Adipocyte (in vitro differentiated cells): ENCODE measurements around the gene SIRT1.

ENCODE experiments used
- DNase-seq: peaks from one replicate; pipeline ENCODE4 v3.0.0-alpha.2; 2015; ENCODE audit warnings: low read depth
- H3K27me3 ChIP-seq: replicated peaks from 2 replicates; pipeline ENCODE4 v1.7.0; 2013; ENCODE audit warnings: mild to moderate bottlenecking, low read length, moderate library complexity; ENCODE audit not compliant: control insufficient read depth, insufficient read depth
- H3K36me3 ChIP-seq: 2 replicates; pipeline ENCODE4 v1.7.0; 2013; ENCODE audit warnings: low read length, mild to moderate bottlenecking, moderate library complexity; ENCODE audit not compliant: control insufficient read depth, insufficient read depth, severe bottlenecking
- H3K4me1 ChIP-seq: 2 replicates; pipeline ENCODE4 v1.7.0; 2013; ENCODE audit warnings: mild to moderate bottlenecking, low read length, moderate library complexity; ENCODE audit not compliant: control insufficient read depth, insufficient read depth
- H3K4me3 ChIP-seq: 2 replicates; pipeline ENCODE4 v1.7.0; 2013; ENCODE audit warnings: mild to moderate bottlenecking, low read length, moderate library complexity
- H3K9ac ChIP-seq: 2 replicates; pipeline ENCODE4 v1.7.0; 2013; ENCODE audit warnings: mild to moderate bottlenecking, low read length, moderate library complexity
- H3K9me3 ChIP-seq: 2 replicates; pipeline ENCODE4 v1.7.0; 2013; ENCODE audit warnings: mild to moderate bottlenecking, low read length, moderate library complexity; ENCODE audit not compliant: control insufficient read depth

The SIRT1 gene

GRCh38 chr10:67883710-67884312, 645 bp upstream of the SIRT1 start:
- Histone ChIP-seq H3K4me1 (peaks cover 15% of the 10 kb centered on the region), H3K36me3 (peaks cover 19% of the 10 kb centered on the region), H3K27me3 (no peaks in the 10 kb centered on the region), H3K9me3 (no peaks in the 10 kb centered on the region), H3K9ac (peak overlapping the region; percentile 82), H3K4me3 (peak overlapping the region; percentile 89)
- peak; percentile 13 for DNase-seq

GRCh38 chr10:67884842-67885670, 600 bp downstream of the SIRT1 start:
- Histone ChIP-seq H3K27me3 (no peaks in the 10 kb centered on the region), H3K36me3 (peaks cover 31% of the 10 kb centered on the region), H3K4me1 (peaks cover 23% of the 10 kb centered on the region), H3K9me3 (no peaks in the 10 kb centered on the region), H3K9ac (peak overlapping the region; percentile 82), H3K4me3 (peak overlapping the region; percentile 89)
- peak; percentile 90 for DNase-seq

GRCh38 chr10:67893637-67894036, 9.2 kb downstream of the SIRT1 start:
- peaks cover 87% of the 10 kb centered on the region for H3K36me3 ChIP-seq
- no peak overlapping the region for H3K9ac ChIP-seq
- no peaks in the 10 kb centered on the region for H3K9me3 ChIP-seq
- no peaks in the 10 kb centered on the region for H3K27me3 ChIP-seq
- DNase-seq = no peak
- H3K4me3 ChIP-seq = no peak overlapping the region
- peaks cover 12% of the 10 kb centered on the region for H3K4me1 ChIP-seq

DNA sequence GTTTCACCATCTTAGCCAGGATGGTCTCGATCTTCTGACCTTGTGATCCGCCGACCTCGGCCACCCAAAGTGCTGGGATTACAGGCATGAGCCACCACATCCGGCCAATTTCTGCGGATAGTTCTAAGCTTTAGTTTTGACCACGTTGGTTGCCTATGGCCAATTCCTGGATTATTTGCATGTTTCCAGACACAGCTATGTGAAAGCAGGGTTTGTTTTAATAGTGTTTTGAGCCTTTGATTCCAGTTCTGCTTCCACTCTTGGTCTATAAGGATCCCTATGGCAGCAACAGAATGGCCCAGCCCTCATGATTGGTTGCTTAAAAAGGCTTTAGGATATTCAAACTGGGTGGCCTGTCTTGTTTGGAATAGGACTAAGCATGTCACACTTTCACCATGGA, 19.1 kb downstream of the SIRT1 start:
- Histone ChIP-seq H3K9me3 (no peaks in the 10 kb centered on the region), H3K27me3 (no peaks in the 10 kb centered on the region), H3K4me1 (peaks cover 2% of the 10 kb centered on the region), H3K36me3 (peaks cover 64% of the 10 kb centered on the region), H3K4me3 (no peak overlapping the region), H3K9ac (no peak overlapping the region)
- no peak for DNase-seq

GRCh38 chr10:67912331-67912946, 28.0 kb downstream of the SIRT1 start:
- Histone ChIP-seq H3K9me3 (no peaks in the 10 kb centered on the region), H3K9ac (no peak overlapping the region), H3K4me3 (no peak overlapping the region), H3K4me1 (peaks cover 13% of the 10 kb centered on the region), H3K27me3 (no peaks in the 10 kb centered on the region), H3K36me3 (peaks cover 93% of the 10 kb centered on the region)
- no peak for DNase-seq

GRCh38 chr10:67914777-67915340, 30.4 kb downstream of the SIRT1 start:
- Histone ChIP-seq H3K27me3 (no peaks in the 10 kb centered on the region), H3K4me1 (peaks cover 24% of the 10 kb centered on the region), H3K9me3 (no peaks in the 10 kb centered on the region), H3K4me3 (no peak overlapping the region), H3K9ac (no peak overlapping the region), H3K36me3 (peaks cover 79% of the 10 kb centered on the region)
- no peak for DNase-seq

- no peaks in the 10 kb centered on the region for H3K9me3 ChIP-seq
- H3K9ac ChIP-seq = no peak overlapping the region
- H3K27me3 ChIP-seq = no peaks in the 10 kb centered on the region
- peaks cover 69% of the 10 kb centered on the region for H3K36me3 ChIP-seq
- H3K4me3 ChIP-seq = no peak overlapping the region
- no peak for DNase-seq
- peaks cover 43% of the 10 kb centered on the region for H3K4me1 ChIP-seq
These were observed 32.7 kb downstream of the SIRT1 start for GRCh38 chr10:67917169-67917568.

DNA sequence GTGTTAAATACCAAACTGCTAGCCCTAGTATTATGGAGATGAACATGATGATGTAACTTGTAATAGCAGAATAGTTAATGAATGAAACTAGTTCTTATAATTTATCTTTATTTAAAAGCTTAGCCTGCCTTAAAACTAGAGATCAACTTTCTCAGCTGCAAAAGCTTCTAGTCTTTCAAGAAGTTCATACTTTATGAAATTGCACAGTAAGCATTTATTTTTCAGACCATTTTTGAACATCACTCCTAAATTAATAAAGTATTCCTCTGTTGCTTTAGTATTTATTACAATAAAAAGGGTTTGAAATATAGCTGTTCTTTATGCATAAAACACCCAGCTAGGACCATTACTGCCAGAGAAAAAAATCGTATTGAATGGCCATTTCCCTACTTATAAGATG, 33.2 kb downstream of the SIRT1 start:
- Histone ChIP-seq H3K9ac (no peak overlapping the region), H3K4me1 (peaks cover 43% of the 10 kb centered on the region), H3K9me3 (no peaks in the 10 kb centered on the region), H3K4me3 (no peak overlapping the region), H3K27me3 (no peaks in the 10 kb centered on the region), H3K36me3 (peaks cover 69% of the 10 kb centered on the region)
- no peak for DNase-seq

DNA sequence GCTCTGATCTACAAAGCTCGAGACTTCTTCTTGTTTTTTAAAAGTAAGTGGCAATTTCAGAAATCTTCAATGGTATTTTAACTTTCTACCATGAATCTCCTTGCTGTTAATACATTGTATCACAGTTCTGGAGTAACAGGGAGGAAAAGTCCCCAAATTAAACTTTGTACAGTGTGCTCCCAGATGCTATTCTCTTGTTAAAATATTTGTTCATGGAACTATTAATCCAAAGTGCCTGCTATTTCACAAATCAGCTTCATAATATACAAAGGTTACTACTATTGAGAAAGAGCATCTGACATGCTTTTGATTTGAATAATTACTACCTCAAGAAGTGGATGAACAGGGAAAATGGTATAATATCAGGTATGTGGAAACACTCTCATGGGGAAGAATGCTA, 36.6 kb downstream of the SIRT1 start:
- DNase-seq = no peak
- Histone ChIP-seq H3K36me3 (peaks cover 56% of the 10 kb centered on the region), H3K4me1 (peaks cover 77% of the 10 kb centered on the region), H3K4me3 (no peak overlapping the region), H3K9ac (peak overlapping the region; percentile 65), H3K27me3 (no peaks in the 10 kb centered on the region), H3K9me3 (no peaks in the 10 kb centered on the region)

- Histone ChIP-seq H3K4me3 (no peak overlapping the region), H3K36me3 (peaks cover 48% of the 10 kb centered on the region), H3K27me3 (no peaks in the 10 kb centered on the region), H3K4me1 (peaks cover 66% of the 10 kb centered on the region), H3K9me3 (no peaks in the 10 kb centered on the region), H3K9ac (peak overlapping the region; percentile 9)
- peak; percentile 15 for DNase-seq
These were observed 39.1 kb downstream of the SIRT1 start for GRCh38 chr10:67923551-67923950.

DNA sequence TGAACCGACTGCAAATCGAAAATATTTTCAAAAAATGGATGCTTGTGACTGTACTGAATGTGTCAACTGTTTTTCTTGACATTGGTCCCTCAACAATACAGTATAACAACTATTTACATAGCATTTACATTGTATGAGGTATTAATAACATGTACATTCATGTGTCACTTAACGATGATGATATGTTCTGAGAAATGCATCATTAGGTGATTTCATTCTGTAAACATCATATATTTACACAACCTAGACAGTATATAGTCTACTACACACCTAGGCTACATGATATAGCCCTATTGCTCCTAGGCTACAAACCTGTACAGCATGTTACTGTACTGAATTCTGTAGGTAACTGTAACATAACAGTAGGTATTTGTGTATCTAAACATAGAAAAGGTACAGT, 39.7 kb downstream of the SIRT1 start:
- peaks cover 65% of the 10 kb centered on the region for H3K4me1 ChIP-seq
- H3K27me3 ChIP-seq = no peaks in the 10 kb centered on the region
- H3K9me3 ChIP-seq = no peaks in the 10 kb centered on the region
- DNase-seq = no peak
- no peak overlapping the region for H3K4me3 ChIP-seq
- H3K9ac ChIP-seq = no peak overlapping the region
- peaks cover 46% of the 10 kb centered on the region for H3K36me3 ChIP-seq
